ENCODE results near the gene CPT2. TPM values are rescaled to one million over a fixed set of nuclear protein-coding genes. Genes with fewer than 3 reads are reported as not detected.

The CPT2 gene
- total and polyA plus RNA-seq, 2 of the 4 experiments (the other 2 are of a cell fraction): 15.8 to 16.0 TPM

- Histone ChIP-seq H3K36me3 (ENCODE audit: control insufficient read depth, insufficient read depth, low read length) (no peaks in the 10 kb centered on the region), H4K91ac (ENCODE audit: insufficient read depth, low read depth, low read length) (peak overlapping the region; percentile 6; the same call in 1 of the 2 replicates), H2BK120ac (ENCODE audit: low read depth, low read length) (peak overlapping the region; percentile 36; the same call in 1 of the 2 replicates), H3K9ac (ENCODE audit: low read depth, low read length) (no peak overlapping the region), H3K9me3 (ENCODE audit: control insufficient read depth, insufficient read depth, low read length) (no peaks in the 10 kb centered on the region), H2BK20ac (ENCODE audit: low read depth, low read length) (no peak overlapping the region), H3K4me1 (ENCODE audit: control insufficient read depth, insufficient read depth, low read length) (peaks cover 5% of the 10 kb centered on the region; the same call in 1 of the 2 replicates), H3K79me1 (ENCODE audit: low read depth in 1 of 2, low read length in 2 of 2) (no peaks in the 10 kb centered on the region), H2BK15ac (ENCODE audit: low read depth, low read length) (peak overlapping the region; percentile 30; the same call in 1 of the 3 replicates), H3K9me1 (ENCODE audit: insufficient read depth, low read length) (0 out of 2 replicates have a peak, but pooled peaks cover 3% of the 10 kb centered on the region), H3K23ac (ENCODE audit: low read depth, low read length) (no peak overlapping the region), H2AK9ac (replicated peaks; ENCODE audit: low read depth, low read length, poor library complexity) (no peak overlapping the region), H2AFZ (replicated peaks; ENCODE audit: low read length, poor library complexity) (no peak overlapping the region), H3K27me3 (ENCODE audit: control insufficient read depth, insufficient read depth, low read length) (no peaks in the 10 kb centered on the region), H3K4ac (ENCODE audit: low read depth, low read length) (no peak overlapping the region), H3K18ac (ENCODE audit: low read depth, low read length) (peak overlapping the region; percentile 35; the same call in 1 of the 2 replicates), H3K14ac (replicated peaks; ENCODE audit: low read depth, low read length) (no peak overlapping the region), H4K5ac (ENCODE audit: low read depth, low read length) (no peak overlapping the region; the same call in 1 of the 2 replicates), H3K56ac (ENCODE audit: extremely low read depth, insufficient read depth, low read length) (no peak overlapping the region), H4K20me1 (ENCODE audit: insufficient read depth, low read length) (no peaks in the 10 kb centered on the region), H2AK5ac (ENCODE audit: low read depth, low read length) (no peak overlapping the region), H3K4me3 (ENCODE audit: insufficient read depth, low read depth, low read length) (no peak overlapping the region), H3K27ac (ENCODE audit: insufficient read depth, low read length) (no peak overlapping the region), H3K4me2 (ENCODE audit: low read depth, low read length) (no peak overlapping the region), H4K8ac (ENCODE audit: low read depth in 2 of 2, low read length in 2 of 2) (no peak overlapping the region), H2BK5ac (ENCODE audit: low read depth, low read length, poor library complexity, severe bottlenecking) (no peak overlapping the region)
- in situ Hi-C loops (cut with MboI; ENCODE audit: low sequenced_read_pairs) (no loop called here), intact Hi-C loops (cut with micrococcal nuclease) (no loop called here), dilution Hi-C loops (cut with HindIII; ENCODE audit: low sequenced_read_pairs, unreplicated experiment) (no loop called here)
- ChIA-PET POLR2A (ENCODE audit: unreplicated experiment) (no interaction called here), CTCF (no interaction called here)
- no CpG with 5 or more reads among the region's 5 CpGs for WGBS, 2 experiments (ENCODE audit: extremely low coverage in 2 of 2, insufficient read length in 1 of 2)
- ATAC-seq (ENCODE audit: low read depth) (no peak), DNase-seq (no peak)
- BruUV-seq (replicated peaks): no TSS peak
- TF ChIP-seq CEBPB (IDR thresholded peaks at IDR 0.05; ENCODE audit: low read depth, low read length) (no peak), CTCF (conservative IDR thresholded peaks at IDR 0.05; ENCODE audit: low read depth, low read length) (no peak), RFX5 (IDR thresholded peaks at IDR 0.05; ENCODE audit: low read depth, low read length) (no peak), RCOR1 (IDR thresholded peaks at IDR 0.05; ENCODE audit: insufficient replicate concordance, low read length) (no peak), MAZ (IDR thresholded peaks at IDR 0.05; ENCODE audit: borderline replicate concordance, low read depth, low read length) (no peak), RAD21 (IDR thresholded peaks at IDR 0.05; ENCODE audit: low read length) (no peak), ELK1 (IDR thresholded peaks at IDR 0.05; ENCODE audit: borderline replicate concordance, low read depth, low read length) (no peak), FOS (IDR thresholded peaks at IDR 0.05; ENCODE audit: low read depth, low read length) (no peak), MAFK (IDR thresholded peaks at IDR 0.05; ENCODE audit: low read depth, low read length) (no peak), NFE2L2 (IDR thresholded peaks at IDR 0.05; ENCODE audit: low read depth, low read length) (no peak), MXI1 (IDR thresholded peaks at IDR 0.05; ENCODE audit: borderline replicate concordance, low read depth, low read length) (no peak), SMC3 (IDR thresholded peaks at IDR 0.05; ENCODE audit: low read depth, low read length) (no peak), USF2 (IDR thresholded peaks at IDR 0.05; ENCODE audit: low read depth, low read length) (no peak), CHD1 (IDR thresholded peaks at IDR 0.05; ENCODE audit: low read depth, low read length) (no peak), POLR2A (IDR thresholded peaks at IDR 0.05; ENCODE audit: low read depth, low read length) (no peak), BHLHE40 (IDR thresholded peaks at IDR 0.05; ENCODE audit: low read depth, low read length) (no peak)
Measured at GRCh38 chr1:53162621-53163020, 34.0 kb upstream of the CPT2 start.
